SK-N-SH (cell line): ENCODE results near the gene DOHH.

ENCODE experiments used
- YY1 ChIP-seq: IDR thresholded peaks from 2 replicates; pipeline ENCODE4 v1.4.0; 2012; ENCODE audit warnings: low read depth, mild to moderate bottlenecking
- TF ChIP-seq, protein P1 (sequence below): fragments of 200-600 bp; sonication (generic); IDR thresholded peaks from 2 replicates; pipeline ENCODE4 v1.6.1; 2017; ENCODE audit warnings: antibody characterized with exemption, mild to moderate bottlenecking, moderate library complexity

DNA sequence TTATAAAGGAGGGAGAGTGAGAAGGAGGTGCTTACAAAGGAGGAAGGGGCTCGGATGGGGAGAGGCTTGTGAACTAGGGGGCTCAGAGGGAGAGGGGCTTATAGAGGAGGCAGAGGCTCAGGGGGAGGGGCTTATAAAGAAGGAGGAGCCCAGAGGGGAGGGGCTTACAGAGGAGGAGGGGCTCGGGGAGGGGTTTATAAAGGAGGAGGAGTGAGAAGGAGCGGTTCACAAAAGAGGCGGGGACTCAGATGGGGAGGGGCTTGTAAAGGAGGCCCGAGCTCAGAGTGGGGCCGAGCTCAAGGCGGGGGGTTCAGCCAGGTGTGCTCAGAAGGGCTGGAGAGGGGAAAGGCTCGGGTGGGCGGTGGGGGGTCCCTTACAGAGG lies 20.6 kb downstream of the DOHH start:
- no peak for TF ChIP-seq YY1
- TF ChIP-seq, protein P1, sequence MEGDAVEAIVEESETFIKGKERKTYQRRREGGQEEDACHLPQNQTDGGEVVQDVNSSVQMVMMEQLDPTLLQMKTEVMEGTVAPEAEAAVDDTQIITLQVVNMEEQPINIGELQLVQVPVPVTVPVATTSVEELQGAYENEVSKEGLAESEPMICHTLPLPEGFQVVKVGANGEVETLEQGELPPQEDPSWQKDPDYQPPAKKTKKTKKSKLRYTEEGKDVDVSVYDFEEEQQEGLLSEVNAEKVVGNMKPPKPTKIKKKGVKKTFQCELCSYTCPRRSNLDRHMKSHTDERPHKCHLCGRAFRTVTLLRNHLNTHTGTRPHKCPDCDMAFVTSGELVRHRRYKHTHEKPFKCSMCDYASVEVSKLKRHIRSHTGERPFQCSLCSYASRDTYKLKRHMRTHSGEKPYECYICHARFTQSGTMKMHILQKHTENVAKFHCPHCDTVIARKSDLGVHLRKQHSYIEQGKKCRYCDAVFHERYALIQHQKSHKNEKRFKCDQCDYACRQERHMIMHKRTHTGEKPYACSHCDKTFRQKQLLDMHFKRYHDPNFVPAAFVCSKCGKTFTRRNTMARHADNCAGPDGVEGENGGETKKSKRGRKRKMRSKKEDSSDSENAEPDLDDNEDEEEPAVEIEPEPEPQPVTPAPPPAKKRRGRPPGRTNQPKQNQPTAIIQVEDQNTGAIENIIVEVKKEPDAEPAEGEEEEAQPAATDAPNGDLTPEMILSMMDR, result no peak
